Measurements from ENCODE around the gene ZNF385A. TPM values are rescaled to one million over a fixed set of nuclear protein-coding genes. Genes with fewer than 3 reads are reported as not detected.
A peak's percentile ranks its signal among the peaks of the same experiment; 100 is the strongest.

The ZNF385A gene, protein sequence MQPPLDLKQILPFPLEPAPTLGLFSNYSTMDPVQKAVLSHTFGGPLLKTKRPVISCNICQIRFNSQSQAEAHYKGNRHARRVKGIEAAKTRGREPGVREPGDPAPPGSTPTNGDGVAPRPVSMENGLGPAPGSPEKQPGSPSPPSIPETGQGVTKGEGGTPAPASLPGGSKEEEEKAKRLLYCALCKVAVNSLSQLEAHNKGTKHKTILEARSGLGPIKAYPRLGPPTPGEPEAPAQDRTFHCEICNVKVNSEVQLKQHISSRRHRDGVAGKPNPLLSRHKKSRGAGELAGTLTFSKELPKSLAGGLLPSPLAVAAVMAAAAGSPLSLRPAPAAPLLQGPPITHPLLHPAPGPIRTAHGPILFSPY
- 10 to 100 TPM in 2 of 3 donors, 1 to 10 TPM in 1; 2.3 to 23.8 (median 19.0) TPM for polyA plus RNA-seq

DNA sequence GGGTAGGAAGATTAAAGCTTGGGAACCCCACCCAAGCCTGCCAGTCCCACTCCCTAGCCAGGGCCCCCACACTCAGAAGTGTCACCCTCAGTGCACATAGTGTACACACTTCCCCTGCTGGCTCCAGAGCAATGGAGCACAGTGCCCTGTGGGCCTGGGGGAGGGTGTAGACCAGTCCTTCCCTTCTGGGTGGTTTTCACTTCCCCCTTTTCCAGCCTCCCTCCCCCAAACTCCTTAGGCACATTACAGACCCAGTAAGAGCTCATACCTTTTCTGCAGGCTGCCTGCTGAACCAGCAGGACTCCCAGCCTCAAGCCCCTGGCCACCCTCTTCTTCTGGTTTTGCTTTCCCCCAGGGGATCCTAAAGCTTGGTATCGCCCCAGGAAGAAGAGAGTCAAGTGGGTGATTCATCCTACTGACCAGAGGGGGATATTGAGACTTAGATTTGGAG, at the start of gene ZNF385A:
Gene ZNF385A, minus strand, starts transcription at position 143 of the 451 bp plus-strand sequence. CDS start 219 bp downstream, outside the sequence.
- 64 to 100% (median 86%) methylated on average over 1 of the region's 1 CpG for WGBS, 3 donors
- H3K27ac ChIP-seq (ENCODE audit: low read depth, low read length): no peak within 1 kb of the TSS

DNA sequence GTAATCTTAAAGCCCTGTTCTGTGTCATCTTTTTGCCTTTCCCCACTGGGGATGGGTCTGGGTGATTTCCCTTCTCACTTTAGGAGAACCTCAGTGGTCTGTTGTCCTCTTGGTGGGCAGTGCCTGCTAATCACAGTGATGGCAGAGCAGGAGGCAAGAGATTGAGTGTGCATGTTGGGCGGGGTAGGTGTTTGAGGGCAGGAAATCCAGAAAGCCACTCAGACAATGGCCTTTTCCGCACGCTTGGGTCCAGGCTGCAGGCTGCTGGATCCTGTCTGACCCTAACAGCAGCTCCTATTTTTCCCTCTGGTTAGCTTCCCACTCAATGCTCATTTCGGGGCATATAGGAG, 48.3 kb upstream of the ZNF385A start:
- 61 to 86% (median 83%) methylated on average over 4 of the region's 4 CpGs for WGBS, 3 donors
- H3K27ac ChIP-seq (ENCODE audit: low read depth, low read length): no peak overlapping the region

DNA sequence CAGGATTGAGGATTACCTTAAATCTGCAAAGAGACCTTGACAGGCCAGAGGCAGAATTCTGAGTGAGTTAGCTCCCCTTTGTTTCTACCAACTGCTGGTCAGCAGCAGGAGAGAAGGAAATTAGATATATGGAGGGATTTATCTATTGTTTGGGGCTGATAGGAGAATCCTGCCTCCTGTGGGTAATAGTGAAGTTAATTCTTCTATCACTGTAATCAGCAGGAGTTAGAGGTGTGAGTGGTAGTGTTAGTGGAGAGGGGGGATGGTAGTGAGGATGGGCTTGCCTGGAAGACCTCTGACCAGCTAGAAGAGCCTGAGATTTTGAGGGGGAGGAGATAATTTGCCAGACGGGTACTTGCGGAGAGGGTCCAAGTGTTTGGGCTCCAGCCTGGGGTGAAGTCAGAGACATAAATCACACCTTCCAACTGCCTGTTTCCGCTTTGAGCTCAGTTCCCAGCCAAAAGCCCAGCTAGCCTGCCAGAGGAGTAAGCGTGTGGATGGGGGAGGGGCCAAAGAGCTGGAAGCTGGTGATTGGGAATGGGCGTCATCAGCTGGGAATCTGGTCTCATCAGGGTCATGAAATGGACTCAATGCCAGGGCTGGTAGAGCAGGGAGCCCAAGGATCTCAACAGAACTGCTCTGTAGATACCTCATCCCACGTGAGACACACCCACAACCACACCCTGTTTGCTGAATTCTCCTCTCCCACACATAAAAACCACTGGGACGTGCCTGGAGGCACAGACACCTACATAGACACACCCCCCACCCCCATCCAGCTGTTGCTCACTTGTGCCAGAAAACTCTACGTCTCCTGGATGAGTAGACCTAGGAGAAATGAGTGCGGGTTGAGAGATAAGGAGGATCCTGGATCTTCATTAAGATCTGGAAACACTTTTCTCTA, 47.6 kb upstream of the ZNF385A start:
- no peak overlapping the region for H3K27ac ChIP-seq (ENCODE audit: low read depth, low read length)
- 21 to 30% (median 23%) methylated on average over 9 of the region's 9 CpGs for WGBS, 3 donors

DNA sequence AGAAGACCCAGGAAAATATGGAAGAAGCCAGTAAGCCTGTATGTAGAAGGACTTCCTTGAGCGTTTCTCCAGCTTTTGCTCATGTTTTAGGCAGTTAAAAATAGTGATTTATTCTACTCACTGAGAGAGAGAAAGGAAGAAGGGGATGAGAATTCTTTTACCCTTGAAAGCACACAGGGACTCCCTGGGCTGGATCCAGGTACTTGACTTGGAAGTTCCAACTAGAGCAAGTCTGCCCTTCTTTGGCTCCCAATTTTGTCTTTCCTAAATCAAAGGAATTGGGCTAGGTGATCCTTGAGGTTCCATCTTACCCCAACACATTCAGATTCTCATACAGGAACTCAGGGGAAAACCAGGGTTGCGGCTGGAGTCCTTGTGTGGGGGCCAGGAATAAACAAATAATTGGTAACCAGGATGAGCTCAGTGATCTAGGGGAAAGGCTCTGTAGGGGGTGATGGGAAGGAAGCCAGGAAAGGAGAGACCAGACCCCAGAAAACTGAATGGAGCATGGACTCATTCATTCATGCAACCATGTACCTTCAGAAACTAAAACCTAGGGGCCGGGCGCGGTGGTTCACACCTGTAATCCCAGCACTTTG, 46.0 kb upstream of the ZNF385A start:
- 84 to 93% (median 90%) methylated on average over 5 of the region's 5 CpGs for WGBS, 3 donors
- H3K27ac ChIP-seq (ENCODE audit: low read depth, low read length): no peak overlapping the region

DNA sequence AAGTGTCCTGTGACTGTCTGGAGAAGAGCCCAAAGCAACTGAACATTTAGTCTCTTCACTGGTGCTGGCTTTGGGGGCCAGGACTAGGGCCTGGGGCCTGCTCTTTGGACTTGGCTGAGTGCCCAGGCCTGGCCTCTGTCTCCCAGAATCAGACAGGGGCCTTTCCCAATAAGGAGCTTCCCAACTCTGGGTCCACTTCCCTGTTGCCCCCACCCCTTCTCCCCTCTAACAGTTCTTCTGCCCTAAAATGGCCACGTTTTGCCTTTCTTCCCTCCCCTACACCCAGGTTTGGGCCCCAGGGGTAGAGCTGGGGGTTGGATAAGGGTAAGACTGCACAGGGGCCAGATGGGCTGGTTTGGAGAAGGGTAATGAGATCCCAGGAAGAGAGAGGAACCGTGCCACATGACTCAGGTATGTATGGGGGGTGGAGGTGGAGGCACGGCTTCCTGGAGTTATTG, 44.5 kb upstream of the ZNF385A start:
- H3K27ac ChIP-seq (ENCODE audit: low read depth, low read length): no peak overlapping the region
- 56 to 66% (median 58%) methylated on average over 3 of the region's 3 CpGs for WGBS, 3 donors

DNA sequence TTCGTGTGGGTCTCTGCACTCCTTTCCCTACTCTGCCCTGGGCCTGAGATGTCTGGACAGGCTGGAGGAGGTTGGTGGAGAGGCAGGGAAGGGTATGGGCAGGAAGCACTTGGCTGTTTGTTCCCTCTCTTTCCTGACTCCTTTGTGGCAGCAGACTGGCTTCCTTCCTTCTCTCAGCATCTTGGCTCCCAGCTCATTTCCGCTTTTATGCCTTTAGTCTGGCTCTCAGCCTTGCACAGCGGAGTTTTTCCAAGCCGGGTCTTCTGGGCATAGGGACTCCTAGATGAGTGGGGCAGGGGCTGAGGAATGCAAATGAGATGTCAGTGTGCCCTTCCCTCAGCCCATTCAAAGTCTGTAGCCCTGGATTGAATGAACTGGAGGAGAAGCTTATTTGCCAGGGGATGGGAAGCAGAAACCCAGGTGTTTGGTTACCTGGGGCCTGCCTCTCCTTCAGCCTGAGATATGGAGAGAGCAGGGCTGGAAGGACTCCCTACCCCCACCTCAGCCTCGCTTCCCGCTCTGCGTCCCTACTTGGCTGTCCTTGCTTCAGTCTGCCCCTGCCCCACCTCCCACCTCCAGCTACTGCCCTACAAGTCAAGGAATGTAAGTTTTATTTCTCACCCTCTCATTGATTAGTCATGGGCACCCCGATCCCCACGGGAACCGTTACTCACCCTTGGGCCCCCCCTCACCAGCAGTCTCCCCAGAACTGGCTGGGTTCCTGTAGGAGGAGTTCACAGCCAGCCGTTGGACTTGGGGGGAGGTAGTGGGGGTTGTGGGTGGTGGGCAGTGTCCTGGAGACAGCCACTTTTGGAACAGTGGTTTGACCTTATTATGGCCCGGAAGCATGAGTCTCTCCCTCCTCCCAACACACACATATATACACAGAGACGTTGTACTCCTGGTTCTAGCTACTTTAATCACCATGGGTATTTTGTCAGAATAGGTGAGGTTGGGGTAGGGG, 43.8 kb upstream of the ZNF385A start:
- H3K27ac ChIP-seq (ENCODE audit: low read depth, low read length): no peak overlapping the region
- 22 to 59% (median 26%) methylated on average over 13 of the region's 13 CpGs for WGBS, 3 donors

DNA sequence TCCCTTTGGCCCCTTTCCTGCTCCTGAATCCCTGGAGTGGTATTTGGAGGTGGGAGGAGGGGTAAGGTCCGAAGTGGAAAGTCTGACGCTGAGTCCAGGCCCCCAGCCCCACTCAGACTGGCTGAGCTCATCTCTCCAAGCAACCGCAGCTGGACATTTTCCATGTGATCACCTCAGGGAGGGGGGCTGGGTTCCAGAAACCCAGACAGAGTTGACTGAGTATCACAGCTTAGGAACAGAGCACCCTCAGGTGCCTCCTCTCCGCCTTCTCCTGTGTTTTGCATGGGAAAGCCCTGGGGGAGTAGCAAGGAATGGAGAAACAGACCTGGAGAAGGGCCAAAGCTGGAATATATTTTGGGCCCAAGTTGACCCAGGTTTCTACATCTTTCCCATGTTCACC, 42.6 kb upstream of the ZNF385A start:
- no peak overlapping the region for H3K27ac ChIP-seq (ENCODE audit: low read depth, low read length)
- 55 to 66% (median 58%) methylated on average over 4 of the region's 4 CpGs for WGBS, 3 donors

DNA sequence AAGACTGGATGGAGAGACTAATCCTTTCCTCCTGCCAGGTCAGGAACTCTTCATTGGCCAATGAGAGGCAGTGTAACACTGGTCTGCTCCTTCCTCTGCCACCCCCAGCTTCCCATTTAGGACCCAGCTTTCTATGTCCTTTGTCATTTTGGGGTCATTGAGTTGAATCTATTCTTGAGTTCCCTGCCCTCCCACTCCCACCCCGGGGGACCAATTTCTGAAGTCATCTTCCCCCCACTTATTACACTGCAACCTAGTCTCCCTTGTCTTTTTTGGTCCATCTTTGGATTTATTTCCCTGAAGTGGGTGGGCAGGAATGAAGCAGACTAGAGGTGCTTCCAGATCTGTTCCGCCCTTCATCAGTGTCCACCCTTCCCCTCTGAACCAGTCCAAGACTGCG, 42.2 kb upstream of the ZNF385A start:
- 61 to 78% (median 71%) methylated on average over 3 of the region's 3 CpGs for WGBS, 3 donors
- H3K27ac ChIP-seq (ENCODE audit: low read depth, low read length): no peak overlapping the region

DNA sequence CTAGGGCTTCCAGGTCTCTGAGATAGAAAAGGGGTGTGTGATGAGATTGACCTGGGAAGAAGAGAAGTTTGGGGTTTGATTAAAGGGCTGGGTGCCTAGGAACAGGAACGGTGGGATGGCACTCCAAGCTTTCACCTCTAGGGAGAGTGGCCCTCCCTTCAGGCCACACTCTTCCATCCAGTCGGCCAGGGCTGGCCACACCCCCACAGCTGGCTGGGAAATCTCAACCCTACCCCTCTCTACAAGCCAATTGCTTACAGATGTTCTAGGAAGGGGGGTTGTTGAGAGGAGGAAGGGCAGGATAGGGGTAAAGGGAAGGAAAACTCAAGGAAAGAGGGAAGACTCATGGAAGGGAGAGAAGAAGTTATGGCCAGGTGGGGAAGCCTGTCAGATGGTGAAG, 41.2 kb upstream of the ZNF385A start:
- H3K27ac ChIP-seq (ENCODE audit: low read depth, low read length): no peak overlapping the region
- 28 to 53% (median 36%) methylated on average over 2 of the region's 2 CpGs for WGBS, 3 donors

DNA sequence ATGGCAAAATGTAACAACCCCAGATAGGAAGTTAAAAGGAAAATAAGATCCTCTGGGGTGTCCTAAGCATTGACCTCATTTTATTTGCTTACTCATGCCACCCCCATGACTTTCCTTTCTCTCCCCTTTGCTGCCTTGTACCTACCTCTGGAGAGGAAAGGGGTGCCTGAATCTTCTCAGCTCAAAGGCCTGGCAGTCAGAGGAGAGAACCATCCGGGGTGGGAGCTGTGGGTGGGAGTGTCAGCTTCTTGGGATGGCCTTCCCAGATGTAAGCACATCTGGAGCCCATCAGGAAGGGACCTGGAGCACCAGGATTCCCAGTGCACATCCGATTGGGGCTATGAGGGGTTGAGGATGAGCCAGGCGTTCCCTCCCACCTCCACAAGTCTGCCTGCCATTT, 39.7 kb upstream of the ZNF385A start:
- WGBS, 3 donors: 66 to 67% (median 66%) methylated on average over 3 of the region's 3 CpGs
- H3K27ac ChIP-seq (ENCODE audit: low read depth, low read length): no peak overlapping the region

DNA sequence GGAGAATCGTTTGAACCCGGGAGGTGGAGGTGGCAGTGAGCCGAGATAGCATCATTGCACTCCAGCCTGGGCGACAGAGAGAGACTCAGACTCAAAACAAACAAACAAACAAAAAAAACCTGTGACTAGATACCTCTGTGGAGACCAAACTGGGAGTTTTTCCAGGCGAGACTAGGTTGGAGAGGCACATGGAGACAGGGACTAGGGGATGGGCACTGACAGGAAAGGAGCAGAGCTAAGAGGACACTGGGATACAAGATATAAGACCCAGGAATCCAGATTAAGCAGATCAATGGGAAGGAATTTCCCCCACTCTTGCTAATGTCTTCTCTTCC, 39.2 kb upstream of the ZNF385A start:
- 56 to 86% (median 85%) methylated on average over 5 of the region's 5 CpGs for WGBS, 3 donors

DNA sequence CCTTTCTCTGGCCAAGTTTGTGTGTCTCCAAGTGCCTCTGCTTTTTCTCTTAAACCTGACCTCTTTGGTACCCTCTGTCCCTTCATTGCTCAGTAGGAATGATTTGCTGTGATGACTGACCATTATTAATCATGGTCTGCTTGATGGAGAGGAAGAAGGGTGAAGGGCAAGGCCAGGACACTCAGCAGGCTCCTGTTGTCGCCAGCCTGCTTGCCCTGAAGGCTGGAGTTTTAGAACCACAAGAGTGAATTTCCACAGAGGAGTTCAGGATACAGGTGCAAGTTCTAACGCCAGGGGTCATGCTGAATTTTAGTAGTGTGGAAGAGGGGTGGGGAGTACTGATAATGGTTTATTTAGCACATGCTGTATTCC, 37.3 kb upstream of the ZNF385A start:
- H3K27ac ChIP-seq (ENCODE audit: low read depth, low read length): no peak overlapping the region
- WGBS, 3 donors: 77 to 87% (median 85%) methylated on average over 2 of the region's 2 CpGs

More for the DNA sequence above, 39.2 kb upstream of the ZNF385A start:
- H3K27ac ChIP-seq (ENCODE audit: low read depth, low read length): no peak overlapping the region

DNA sequence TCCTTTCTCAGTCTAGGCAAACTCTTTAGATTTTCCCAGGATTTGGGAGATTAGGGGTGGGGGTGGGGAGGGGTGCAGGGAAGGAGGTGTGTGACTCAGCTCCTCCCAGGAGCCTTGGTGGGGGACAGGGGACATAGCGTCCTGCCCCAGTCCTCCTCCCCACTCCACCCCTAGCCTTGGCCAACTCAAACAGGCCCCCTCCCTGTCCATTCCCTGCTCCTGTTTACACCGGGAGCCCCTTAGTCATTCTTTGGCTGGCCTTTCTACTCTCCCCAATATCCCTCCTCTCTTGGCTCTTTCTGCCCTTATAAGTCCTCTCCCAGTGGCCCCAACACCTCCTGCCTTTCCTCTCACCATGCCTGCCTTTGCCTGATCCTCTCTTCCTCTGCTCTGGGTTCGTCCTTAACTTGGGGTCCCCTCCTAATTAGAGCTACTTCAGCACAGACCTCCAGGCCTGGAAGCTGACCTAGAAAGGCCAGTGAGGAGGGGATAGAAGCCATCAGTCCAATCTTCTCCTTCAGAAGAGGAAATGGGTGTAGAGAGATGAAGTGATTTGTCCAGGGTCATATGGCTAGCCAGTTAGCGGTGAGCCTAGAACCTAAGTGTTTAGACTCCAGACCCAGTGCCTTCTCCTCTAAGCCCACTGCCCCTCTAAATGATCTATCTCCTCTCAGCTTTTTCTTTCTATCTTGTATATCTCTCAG, 36.8 kb upstream of the ZNF385A start:
- H3K27ac ChIP-seq (ENCODE audit: low read depth, low read length): no peak overlapping the region
- 63 to 74% (median 63%) methylated on average over 4 of the region's 4 CpGs for WGBS, 3 donors

DNA sequence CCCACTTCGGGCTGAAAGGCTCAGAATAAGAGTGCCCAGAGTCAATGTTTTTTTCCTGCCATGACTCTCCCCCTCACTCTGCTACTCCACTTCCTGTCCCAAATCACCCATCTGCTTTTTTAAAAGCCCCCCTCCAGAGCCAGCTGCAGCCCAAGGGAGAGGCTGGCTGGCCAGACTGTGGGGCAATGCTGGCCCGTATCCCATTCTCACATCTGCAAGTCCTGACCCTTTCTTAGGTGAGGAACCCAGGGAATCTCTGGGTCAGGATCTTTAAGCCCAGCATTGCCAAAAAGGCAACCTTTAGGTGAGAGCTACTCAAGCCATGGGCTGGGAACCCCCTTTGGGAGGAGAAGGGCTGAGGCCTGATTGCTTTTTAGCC, 36.2 kb upstream of the ZNF385A start:
- no peak overlapping the region for H3K27ac ChIP-seq (ENCODE audit: low read depth, low read length)
- WGBS, 3 donors: 22 to 55% (median 39%) methylated on average over 2 of the region's 2 CpGs

DNA sequence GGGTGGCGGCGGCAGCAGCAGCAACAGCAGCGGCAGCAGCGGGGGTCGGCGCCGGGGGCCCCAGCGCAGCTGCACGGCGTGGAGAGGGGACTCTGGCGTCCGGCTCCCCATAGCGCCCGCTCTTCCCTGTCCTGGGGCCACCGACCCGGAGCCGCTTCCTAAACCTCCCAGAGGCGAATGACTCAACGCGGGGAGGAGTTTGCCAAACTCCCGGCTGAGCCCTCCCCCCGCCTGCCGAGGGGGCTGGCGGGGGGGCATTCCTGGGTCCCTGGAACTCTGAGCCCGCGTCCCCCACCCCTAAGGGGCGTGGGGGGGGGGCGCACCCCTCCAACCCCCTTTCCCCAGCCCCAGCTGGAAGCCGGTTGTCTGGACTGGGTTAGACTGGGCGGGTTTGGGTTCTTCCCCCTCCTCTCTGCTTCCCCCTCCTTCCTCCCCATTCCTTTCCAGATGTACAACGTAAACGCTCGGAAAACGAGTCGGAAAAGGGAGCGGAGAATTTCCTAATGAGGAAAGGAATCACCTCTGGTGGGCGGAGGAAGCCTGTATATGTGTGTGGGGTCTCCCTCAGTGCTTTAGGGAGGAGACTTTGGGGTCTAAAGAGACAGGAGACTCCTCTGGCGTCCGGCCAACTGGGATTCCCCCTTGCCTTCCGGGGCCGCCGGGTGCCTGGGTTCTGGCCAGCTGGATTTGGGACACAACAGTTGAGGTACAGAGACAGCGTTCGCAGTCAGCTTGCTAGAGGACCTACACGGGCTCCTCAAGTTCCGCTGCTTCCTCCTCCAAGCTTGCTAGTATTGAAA, 34.8 kb upstream of the ZNF385A start, which contains the start of gene ITGA5:
Gene ITGA5, minus strand, starts transcription at position 179 of the 800 bp plus-strand sequence. Its CDS starts 68 bp downstream, at position 111.
- peak within 1 kb of the TSS; percentile 24 for H3K27ac ChIP-seq (ENCODE audit: low read depth, low read length)
- 2 to 3% (median 2%) methylated on average over 43 to 46 of the region's 46 CpGs for WGBS, 3 donors

DNA sequence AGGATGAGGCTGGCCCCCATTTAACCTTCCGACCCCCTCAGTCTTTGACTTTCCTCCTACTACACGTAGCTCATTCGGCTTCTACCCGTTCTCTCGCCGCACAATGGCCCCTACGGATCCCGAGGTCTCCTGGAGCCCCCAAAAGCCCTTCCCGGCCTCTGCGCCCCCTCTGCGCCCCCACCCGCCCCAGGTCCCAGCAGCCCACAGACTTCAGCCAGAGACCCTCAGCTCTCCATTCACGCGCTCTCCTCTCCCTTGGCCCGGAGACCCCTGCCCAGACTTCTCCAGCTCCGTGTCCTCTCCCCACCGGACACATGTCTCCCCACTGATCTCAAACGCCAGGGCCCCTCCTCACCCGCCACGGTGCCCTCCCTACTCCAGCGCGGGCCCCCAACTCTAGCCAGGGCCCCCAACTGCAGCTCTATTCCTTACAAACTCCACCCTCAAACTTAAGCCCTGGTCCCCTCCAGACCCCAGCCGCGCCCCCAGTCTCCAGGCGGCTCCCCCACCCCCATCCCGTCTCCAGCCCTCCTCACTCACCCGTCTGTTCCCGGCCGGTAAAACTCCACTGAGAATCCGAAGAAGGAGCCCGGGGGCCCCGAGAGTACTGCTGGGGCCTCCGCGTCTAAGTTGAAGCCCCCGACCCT, 34.0 kb upstream of the ZNF385A start:
- peak overlapping the region; percentile 24 for H3K27ac ChIP-seq (ENCODE audit: low read depth, low read length)
- 0 to 4% (median 1%) methylated on average over 35 of the region's 35 CpGs for WGBS, 3 donors
